Omental fat pad (tissue), 4 donors: ENCODE measurements around the gene NR5A1. TPM values are rescaled to one million over a fixed set of nuclear protein-coding genes. Genes with fewer than 3 reads are reported as not detected.

ENCODE experiments used
- ATAC-seq: fragments of 150-250 bp; one replicate; pipeline ENCODE4 v1.9.1; 2016; ENCODE audit warnings: mild to moderate bottlenecking, moderate library complexity; ENCODE audit not compliant: low FRiP score
- DNase-seq: peaks from one replicate; pipeline ENCODE4 v3.0.0-alpha.2; 2019; ENCODE audit warnings: low spot score
- total RNA-seq, 4 donors: library from RNA; depleted of rRNA; stranded (reverse); fragments of >200 nt; gene quantifications; one replicate each; pipeline ENCODE4 v1.1.0, GENCODE V29; 2016
- TF ChIP-seq, protein P1 (sequence below), 3 donors: fragments of 450-650 bp; IDR thresholded peaks; one replicate each; pipeline ENCODE4 v1.5.1; 2016 to 2017; ENCODE audit warnings: antibody characterized with exemption in 3 of 3, mild to moderate bottlenecking in 3 of 3, moderate library complexity in 2 of 3

NR5A1 gene
- total RNA-seq, 4 donors from 2014 or later, result not detected

DNA sequence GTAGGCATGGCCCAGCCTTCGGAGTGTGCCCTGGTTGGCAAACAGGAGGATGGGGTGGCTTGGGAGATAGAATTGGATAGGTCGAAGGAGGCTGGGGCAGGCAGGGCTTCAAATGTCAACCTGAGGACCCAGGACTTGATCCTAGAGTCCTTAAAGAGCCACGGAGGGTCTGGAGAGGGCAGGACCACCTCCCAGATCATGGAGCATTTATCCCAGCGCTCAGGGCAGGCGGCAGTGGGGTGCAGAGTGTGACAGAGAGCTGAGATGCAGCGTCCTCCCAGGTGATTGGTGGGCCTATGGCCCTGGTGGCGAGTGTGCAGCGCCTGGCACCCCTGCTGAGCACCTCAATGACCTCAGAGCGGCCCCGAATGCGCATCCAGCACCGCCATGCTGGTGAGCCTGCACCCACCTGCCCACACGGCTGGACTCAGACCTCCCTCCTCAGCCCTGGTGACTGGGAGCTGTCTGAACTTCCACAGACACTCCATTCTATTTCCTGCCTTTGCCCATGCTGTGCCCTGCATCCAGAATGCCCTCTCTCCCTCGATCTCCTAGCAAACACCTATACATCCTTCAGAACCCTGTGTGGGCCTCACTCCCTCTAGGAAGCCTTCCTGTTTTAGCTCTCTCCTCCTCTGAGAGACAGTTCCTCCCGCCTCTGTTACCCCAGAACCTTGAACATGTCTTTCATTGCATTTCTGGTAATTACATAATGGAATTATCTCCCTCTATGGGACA lies 50.7 kb downstream of the NR5A1 start:
- no peak for DNase-seq
- TF ChIP-seq, protein P1, sequence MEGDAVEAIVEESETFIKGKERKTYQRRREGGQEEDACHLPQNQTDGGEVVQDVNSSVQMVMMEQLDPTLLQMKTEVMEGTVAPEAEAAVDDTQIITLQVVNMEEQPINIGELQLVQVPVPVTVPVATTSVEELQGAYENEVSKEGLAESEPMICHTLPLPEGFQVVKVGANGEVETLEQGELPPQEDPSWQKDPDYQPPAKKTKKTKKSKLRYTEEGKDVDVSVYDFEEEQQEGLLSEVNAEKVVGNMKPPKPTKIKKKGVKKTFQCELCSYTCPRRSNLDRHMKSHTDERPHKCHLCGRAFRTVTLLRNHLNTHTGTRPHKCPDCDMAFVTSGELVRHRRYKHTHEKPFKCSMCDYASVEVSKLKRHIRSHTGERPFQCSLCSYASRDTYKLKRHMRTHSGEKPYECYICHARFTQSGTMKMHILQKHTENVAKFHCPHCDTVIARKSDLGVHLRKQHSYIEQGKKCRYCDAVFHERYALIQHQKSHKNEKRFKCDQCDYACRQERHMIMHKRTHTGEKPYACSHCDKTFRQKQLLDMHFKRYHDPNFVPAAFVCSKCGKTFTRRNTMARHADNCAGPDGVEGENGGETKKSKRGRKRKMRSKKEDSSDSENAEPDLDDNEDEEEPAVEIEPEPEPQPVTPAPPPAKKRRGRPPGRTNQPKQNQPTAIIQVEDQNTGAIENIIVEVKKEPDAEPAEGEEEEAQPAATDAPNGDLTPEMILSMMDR (IDR thresholded peaks at IDR 0.05), result no peak
- no peak for ATAC-seq

DNA sequence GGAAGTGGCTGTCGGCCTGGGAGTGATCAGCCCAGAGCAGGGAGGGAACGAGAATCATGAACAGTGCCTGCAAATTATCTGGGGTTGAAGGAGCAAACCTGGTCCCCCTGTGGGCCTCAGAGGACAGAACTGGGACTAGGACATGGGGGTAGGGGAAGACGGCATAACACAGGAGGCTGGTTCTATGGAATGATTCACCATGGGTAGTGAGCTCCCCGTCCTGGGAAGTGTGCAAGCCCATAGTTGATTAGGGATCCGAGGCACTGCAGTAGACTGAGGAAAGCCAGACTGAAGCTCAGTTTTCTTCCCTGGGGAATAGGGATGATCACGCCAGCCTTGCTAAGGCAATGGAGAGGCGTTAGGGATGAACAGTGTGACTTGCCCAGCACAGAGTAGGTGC lies 51.4 kb downstream of the NR5A1 start:
- DNase-seq (no peak), ATAC-seq (no peak)
- TF ChIP-seq, protein P1 (IDR thresholded peaks at IDR 0.05), result no peak

GRCh38 chr9:124454791-124455443 lies 52.3 kb downstream of the NR5A1 start:
- DNase-seq (no peak), ATAC-seq (no peak)
- TF ChIP-seq, protein P1 (IDR thresholded peaks at IDR 0.05), result no peak

DNA sequence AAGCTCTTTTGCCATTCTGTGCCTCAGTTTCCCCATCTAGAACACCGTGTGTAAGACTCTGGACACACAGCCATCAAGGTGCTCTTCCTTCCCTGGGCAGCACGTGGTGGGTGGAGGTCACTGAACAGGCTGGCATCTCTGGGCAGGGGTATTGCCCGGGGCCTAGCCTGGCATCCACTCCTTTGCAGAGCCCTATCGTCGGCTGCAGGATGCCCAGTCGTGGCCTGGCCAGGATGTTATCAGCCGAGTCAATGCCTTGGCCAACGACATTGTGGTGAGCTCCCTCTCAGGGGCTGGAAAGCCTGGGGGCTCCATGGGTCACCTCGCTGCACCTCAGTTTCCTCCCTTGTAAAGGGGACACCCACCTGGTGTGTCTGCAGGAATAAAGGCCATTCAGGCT lies 52.9 kb downstream of the NR5A1 start:
- no peak for ATAC-seq
- DNase-seq, result no peak
- TF ChIP-seq, protein P1 (IDR thresholded peaks at IDR 0.05), result no peak

DNA sequence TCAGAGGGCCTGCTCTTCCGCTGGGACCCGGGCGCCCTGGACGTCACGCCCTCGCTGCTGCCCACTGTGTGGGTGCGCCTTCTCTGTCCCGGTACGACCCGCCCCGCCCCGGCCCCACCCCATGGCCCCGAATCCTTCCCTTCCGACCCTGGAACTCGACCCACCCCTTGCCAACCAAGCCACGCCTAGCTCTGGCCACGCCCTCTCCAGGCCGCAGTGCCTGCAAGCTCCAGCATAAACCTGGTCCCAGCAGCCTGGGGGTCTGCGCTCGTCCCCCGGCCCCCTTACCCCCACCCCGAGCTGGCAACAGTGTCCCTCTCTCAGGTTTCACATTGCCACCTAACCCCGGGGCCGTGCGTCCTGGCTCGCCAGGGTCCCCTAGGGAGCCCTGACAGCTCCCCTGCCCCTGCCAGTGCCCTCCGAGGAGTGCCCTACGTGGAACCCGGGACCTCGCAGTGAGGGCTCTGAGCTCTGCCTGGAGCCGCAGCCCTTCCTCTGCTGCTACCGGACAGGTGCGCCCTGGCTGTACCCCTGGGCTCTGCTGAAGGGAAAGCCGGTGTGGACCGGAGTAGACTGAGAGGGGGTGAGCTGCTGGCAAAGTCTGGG lies 53.5 kb downstream of the NR5A1 start:
- ATAC-seq (no peak), DNase-seq (no peak)
- TF ChIP-seq, protein P1 (IDR thresholded peaks at IDR 0.05), result no peak

GRCh38 chr9:124452841-124453585 lies 54.2 kb downstream of the NR5A1 start:
- ATAC-seq (no peak), DNase-seq (no peak)
- TF ChIP-seq, protein P1 (IDR thresholded peaks at IDR 0.05), result no peak
